Medulla oblongata (tissue), 1 donor: Measurements from ENCODE around the gene SSX2IP.
"Not testable (repeated sequence)": the region's sequence is repeated elsewhere in the genome, so short reads cannot be mapped to it uniquely, and the experiment has no call there.

ENCODE experiments used
- DNase-seq: peaks from one replicate; pipeline ENCODE4 v3.0.0-alpha.2; 2015; ENCODE audit errors: extremely low spot score

The SSX2IP gene, protein sequence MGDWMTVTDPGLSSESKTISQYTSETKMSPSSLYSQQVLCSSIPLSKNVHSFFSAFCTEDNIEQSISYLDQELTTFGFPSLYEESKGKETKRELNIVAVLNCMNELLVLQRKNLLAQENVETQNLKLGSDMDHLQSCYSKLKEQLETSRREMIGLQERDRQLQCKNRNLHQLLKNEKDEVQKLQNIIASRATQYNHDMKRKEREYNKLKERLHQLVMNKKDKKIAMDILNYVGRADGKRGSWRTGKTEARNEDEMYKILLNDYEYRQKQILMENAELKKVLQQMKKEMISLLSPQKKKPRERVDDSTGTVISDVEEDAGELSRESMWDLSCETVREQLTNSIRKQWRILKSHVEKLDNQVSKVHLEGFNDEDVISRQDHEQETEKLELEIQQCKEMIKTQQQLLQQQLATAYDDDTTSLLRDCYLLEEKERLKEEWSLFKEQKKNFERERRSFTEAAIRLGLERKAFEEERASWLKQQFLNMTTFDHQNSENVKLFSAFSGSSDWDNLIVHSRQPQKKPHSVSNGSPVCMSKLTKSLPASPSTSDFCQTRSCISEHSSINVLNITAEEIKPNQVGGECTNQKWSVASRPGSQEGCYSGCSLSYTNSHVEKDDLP

DNA sequence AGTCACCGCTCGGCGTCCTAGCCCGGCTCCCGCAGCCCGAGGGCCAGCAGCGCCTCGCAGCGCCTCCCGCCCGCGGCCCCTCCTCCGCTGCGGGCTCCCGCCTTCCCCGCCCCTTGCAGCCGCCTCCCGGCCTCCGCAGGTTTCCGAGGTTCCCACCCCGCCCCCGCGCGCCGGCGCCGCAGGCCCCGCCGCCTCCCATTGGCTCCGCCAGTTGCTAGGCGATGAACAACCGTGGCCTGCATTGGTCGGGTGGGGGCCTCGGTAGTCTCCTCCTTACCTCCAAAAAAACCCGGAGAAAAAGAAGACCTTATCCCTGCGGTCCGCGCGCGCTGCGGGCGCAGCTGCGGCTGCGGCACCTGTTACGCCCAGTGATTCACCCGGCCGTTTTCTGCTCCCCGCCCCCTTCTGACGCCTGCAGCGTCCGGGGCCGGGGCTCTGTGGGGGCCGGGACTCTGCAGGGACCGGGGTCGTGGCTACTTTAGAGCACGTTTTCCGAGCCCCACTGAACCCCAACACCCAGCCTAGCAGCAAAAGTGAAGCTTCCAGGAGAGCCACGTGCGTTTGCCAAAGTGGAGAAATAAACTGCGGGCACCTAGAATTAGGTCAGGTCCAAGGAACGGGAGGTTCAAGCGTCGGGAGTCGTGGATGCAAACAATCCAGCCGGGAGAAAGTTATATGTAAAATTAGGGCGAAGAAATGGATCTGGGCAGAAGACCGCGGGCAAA, at the start of gene SSX2IP:
Gene SSX2IP, minus strand, starts transcription at position 65 of the 725 bp plus-strand sequence. CDS start 19,242 bp downstream, outside the sequence.
- DNase-seq = peak; percentile 95

GRCh38 chr1:84738237-84738636, 48.0 kb upstream of the SSX2IP start:
- DNase-seq = no peak

GRCh38 chr1:84737590-84737989, 47.3 kb upstream of the SSX2IP start:
- DNase-seq = no peak

GRCh38 chr1:84736944-84737343, 46.7 kb upstream of the SSX2IP start:
- DNase-seq = no peak

GRCh38 chr1:84736445-84736844, 46.2 kb upstream of the SSX2IP start:
- DNase-seq = no peak

DNA sequence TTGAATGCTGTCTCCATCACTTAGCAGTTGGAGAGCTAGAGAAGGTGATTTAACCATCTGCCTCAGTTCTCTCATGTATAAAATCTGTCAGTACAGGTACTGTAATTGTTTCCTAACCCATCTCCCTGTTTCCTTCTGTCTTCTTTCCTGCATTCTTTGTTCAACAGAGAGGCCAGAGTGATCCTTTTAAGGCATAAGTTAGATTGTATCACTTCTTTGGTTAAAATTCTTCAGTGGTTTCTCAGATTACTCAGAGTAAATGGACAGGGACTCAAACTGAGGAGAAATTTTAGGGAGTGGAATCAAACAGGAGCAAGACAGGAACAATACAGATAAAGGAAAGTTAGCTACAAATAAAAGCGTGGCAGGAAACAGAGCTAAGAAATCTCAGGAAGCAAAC, 45.2 kb upstream of the SSX2IP start:
- DNase-seq = no peak

DNA sequence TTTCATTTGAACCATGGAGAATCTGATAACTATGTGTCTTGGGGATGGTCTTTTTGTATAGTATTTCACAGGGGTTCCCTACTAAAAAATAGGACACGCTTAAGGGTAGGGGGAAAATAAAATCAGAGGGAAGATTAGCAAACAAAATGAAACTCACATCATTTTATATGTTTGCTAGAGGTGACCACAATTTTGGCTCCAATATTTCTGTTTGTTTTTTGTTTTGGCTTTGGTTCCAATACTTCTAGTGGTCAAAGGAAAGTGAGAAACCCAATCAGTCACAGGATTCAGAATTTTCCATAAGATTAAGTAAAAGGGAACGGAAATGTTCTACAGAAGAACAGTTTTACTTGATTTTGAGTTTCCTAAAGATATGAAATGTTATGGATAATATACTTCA, 42.3 kb upstream of the SSX2IP start:
- DNase-seq = no peak

GRCh38 chr1:84731519-84731918, 41.3 kb upstream of the SSX2IP start:
- DNase-seq = no peak

- DNase-seq = not testable (repeated sequence)
Measured at GRCh38 chr1:84727711-84728110, 37.5 kb upstream of the SSX2IP start.

- DNase-seq = no peak
Measured at GRCh38 chr1:84726593-84727499, 36.6 kb upstream of the SSX2IP start.

GRCh38 chr1:84724128-84724860, 34.0 kb upstream of the SSX2IP start:
- DNase-seq = no peak

- no peak for DNase-seq
Measured at GRCh38 chr1:84722794-84723193, 32.5 kb upstream of the SSX2IP start.

- not testable (repeated sequence) for DNase-seq
Measured at GRCh38 chr1:84721872-84722271, 31.6 kb upstream of the SSX2IP start.

GRCh38 chr1:84721152-84721551, 30.9 kb upstream of the SSX2IP start:
- peak; percentile 10 for DNase-seq

DNA sequence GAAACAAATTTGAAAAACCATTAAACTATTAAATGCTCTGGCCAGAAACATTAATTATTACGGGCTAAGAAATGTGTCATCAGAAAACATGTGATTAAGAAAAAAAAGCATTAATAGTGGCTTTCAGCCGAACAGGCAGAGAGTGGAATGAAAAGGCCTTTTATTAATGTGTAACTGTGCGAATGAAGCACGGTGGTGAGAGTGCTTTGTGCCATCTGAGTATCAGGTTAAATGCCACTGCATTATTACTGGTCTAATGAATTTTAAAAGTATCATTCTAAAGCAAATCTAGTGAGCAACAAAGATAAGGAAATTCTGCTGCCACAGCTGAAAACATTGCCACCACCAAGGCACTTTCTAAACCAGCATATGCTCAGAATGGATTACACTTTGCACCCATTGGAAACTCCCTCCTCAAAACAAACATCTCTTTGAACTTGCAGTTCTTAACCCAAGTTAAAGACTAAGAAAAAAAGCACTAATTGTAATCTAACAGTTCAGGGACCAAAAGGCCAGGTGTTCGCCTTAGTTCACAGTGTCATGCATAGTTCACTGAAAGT, 30.0 kb upstream of the SSX2IP start:
- DNase-seq = peak; percentile 68

- DNase-seq = no peak
Measured at GRCh38 chr1:84719543-84720217, 29.4 kb upstream of the SSX2IP start.

DNA sequence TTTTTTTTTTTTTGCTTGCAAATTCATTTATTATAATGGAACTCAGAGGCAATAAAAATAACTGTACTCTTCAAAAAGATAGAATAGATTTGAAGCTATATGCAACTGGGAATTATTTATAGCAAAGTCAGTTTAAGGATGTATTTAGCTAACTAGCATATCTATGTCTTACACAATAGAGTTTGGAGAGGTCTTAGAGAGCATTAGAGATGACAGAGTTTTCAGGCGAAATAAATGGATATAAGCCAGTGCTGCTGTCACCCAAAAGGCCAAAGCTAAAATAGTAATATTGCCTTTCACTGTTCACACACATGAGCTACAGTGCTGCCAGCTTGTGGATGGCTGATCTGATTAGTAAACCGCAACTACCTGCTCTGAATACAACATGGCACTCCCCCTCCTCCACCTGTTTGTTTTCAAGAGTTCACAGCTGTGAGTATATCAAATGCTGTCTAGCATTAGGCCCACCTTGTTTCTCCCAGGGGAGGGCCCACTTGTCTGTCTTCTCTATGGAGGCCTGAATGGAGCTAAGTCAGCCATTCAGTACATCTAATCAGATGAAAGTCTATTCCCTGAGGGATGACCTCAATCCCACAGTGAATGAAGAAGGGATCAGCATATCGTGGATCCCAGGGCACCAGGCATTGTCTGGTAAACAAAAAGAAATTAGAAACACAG, 25.2 kb upstream of the SSX2IP start:
- no peak for DNase-seq

GRCh38 chr1:84712276-84712874, 22.1 kb upstream of the SSX2IP start:
- no peak for DNase-seq

DNA sequence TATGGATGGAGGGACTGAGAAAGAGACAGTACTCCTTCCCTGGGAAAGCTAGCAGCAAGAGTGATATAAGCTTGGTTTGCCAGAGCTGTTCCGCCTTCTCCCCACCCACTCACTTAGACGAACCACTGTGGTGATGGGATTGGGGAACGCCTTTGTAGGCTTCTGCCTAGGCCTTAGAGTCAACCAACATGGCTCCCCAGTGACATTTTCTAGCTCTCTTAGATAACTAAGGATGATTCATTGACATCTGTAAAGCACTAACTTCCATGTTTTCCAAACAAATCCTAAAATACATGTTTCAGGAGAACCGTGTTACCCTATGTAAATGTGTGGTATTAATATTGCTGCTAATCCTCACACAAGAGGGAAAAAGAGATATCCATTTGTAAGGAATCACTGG, 21.6 kb upstream of the SSX2IP start:
- DNase-seq = no peak
